DOHH2 (cell line): ENCODE measurements around the gene HUWE1.

Experiments used
- EZH2phosphoT487 ChIP-seq: fragments of 200-600 bp; sonication (generic); IDR thresholded peaks from 2 replicates; pipeline ENCODE4 v1.6.1; 2017; ENCODE audit warnings: borderline replicate concordance, mild to moderate bottlenecking, antibody characterized with exemption, low read length, moderate library complexity, mixed read lengths
- TF ChIP-seq, protein P1 (sequence below): fragments of 200-600 bp; sonication (generic); IDR thresholded peaks from one replicate; pipeline ENCODE4 v1.5.1; 2014; ENCODE audit warnings: antibody characterized with exemption, mild to moderate bottlenecking, low read depth, low read length; ENCODE audit not compliant: poor library complexity, severe bottlenecking

DNA sequence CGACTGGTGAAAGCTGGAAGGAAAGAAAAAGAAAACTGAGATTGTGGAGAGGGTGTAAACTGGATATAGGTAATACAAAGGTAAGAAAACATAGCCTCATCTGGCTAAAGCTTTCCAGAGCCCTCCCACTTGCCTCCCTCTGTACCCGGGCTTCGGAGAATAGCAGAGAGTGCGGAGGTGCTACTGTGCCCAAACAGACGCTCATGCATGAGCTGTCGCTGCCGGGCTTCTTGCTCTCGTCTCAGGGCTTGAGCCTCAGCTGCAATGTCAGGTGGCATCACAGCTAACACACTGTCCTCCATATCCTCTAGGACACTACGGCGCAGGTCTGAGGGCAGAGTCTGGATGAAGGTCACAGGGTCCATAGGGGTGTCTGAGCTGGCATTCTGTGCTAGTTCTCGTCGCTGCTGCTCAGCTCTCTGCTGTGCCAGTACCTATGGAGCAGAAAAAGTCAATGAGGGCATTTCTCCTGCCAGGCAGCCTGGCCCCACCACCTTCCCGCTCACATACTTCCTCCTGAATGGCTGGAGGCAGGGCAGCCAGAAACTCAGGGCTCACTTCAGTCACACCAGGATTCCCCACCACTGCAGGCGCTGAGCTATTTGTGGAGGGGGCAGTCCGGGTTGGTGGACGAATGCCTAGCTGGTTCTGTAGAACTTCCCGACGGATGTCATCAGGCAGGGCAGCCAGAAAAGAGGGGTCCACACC is 135.6 kb downstream of the HUWE1 start:
- TF ChIP-seq, protein P1, sequence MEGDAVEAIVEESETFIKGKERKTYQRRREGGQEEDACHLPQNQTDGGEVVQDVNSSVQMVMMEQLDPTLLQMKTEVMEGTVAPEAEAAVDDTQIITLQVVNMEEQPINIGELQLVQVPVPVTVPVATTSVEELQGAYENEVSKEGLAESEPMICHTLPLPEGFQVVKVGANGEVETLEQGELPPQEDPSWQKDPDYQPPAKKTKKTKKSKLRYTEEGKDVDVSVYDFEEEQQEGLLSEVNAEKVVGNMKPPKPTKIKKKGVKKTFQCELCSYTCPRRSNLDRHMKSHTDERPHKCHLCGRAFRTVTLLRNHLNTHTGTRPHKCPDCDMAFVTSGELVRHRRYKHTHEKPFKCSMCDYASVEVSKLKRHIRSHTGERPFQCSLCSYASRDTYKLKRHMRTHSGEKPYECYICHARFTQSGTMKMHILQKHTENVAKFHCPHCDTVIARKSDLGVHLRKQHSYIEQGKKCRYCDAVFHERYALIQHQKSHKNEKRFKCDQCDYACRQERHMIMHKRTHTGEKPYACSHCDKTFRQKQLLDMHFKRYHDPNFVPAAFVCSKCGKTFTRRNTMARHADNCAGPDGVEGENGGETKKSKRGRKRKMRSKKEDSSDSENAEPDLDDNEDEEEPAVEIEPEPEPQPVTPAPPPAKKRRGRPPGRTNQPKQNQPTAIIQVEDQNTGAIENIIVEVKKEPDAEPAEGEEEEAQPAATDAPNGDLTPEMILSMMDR, result no peak
- TF ChIP-seq EZH2phosphoT487, result no peak
